WTC11 (cell line): ENCODE data around the gene OR3A1.

Experiments
- CTCF ChIP-seq: fragments of 200-600 bp; IDR thresholded peaks from 2 replicates; pipeline ENCODE4 v1.8.0; 2022; ENCODE audit warnings: antibody characterized with exemption
- E2F1 ChIP-seq: sonication (generic); formaldehyde crosslinking; IDR thresholded peaks from 2 replicates; pipeline ENCODE4 v1.8.0; 2022; ENCODE audit warnings: mild to moderate bottlenecking, missing genetic modification reagents
- E2F4 ChIP-seq: sonication (generic); formaldehyde crosslinking; IDR thresholded peaks from 2 replicates; pipeline ENCODE4 v1.8.1; 2022; ENCODE audit warnings: low read depth, mild to moderate bottlenecking, moderate library complexity, missing genetic modification reagents, borderline replicate concordance
- ELF4 ChIP-seq: sonication (generic); formaldehyde crosslinking; IDR thresholded peaks from 2 replicates; pipeline ENCODE4 v1.8.1; 2022; ENCODE audit warnings: low read depth, mild to moderate bottlenecking, moderate library complexity, missing genetic modification reagents
- ETV6 ChIP-seq: sonication (generic); formaldehyde crosslinking; IDR thresholded peaks from 2 replicates; pipeline ENCODE4 v1.8.1; 2022; ENCODE audit warnings: mild to moderate bottlenecking, missing genetic modification reagents
- FOXJ3 ChIP-seq: sonication (generic); formaldehyde crosslinking; IDR thresholded peaks from 2 replicates; pipeline ENCODE4 v1.9.0; 2021; ENCODE audit warnings: missing genetic modification reagents, mild to moderate bottlenecking, borderline replicate concordance
- MXD4 ChIP-seq: fragments of 250-450 bp; sonication (Bioruptor Pico); IDR thresholded peaks from 2 replicates; pipeline ENCODE4 v1.8.0; 2021; ENCODE audit warnings: mild to moderate bottlenecking, moderate library complexity, borderline replicate concordance
- NFE2L1 ChIP-seq: sonication (generic); formaldehyde crosslinking; IDR thresholded peaks from 2 replicates; pipeline ENCODE4 v1.8.1; 2023; ENCODE audit warnings: missing genetic modification reagents
- NR2C2 ChIP-seq: sonication (generic); formaldehyde crosslinking; IDR thresholded peaks from 2 replicates; pipeline ENCODE4 v1.8.0; 2022; ENCODE audit warnings: mild to moderate bottlenecking, missing genetic modification reagents
- SP1 ChIP-seq: sonication (generic); formaldehyde crosslinking; conservative IDR thresholded peaks from 2 replicates; pipeline ENCODE4 v1.8.1; 2022; ENCODE audit warnings: missing genetic modification reagents
- TCF7 ChIP-seq: sonication (generic); formaldehyde crosslinking; IDR thresholded peaks from 2 replicates; pipeline ENCODE4 v1.8.0; 2022; ENCODE audit warnings: mild to moderate bottlenecking, low read depth, missing genetic modification reagents, moderate library complexity
- ZNF121 ChIP-seq: sonication (generic); formaldehyde crosslinking; IDR thresholded peaks from 2 replicates; pipeline ENCODE4 v1.8.0; 2023; ENCODE audit warnings: missing genetic modification reagents
- ZNF317 ChIP-seq: sonication (generic); formaldehyde crosslinking; IDR thresholded peaks from 2 replicates; pipeline ENCODE4 v1.8.1; 2023; ENCODE audit warnings: low read depth, mild to moderate bottlenecking, moderate library complexity, missing genetic modification reagents, borderline replicate concordance

- TF ChIP-seq CTCF = no peak
- no peak for TF ChIP-seq ELF4 (CRISPR knock-in tag)
- no peak for TF ChIP-seq TCF7 (CRISPR knock-in tag)
- TF ChIP-seq MXD4 (CRISPR knock-in tag) = no peak
- TF ChIP-seq E2F4 = no peak
- no peak for TF ChIP-seq NFE2L1
- TF ChIP-seq E2F1 (CRISPR knock-in tag) = no peak
- TF ChIP-seq FOXJ3 (CRISPR knock-in tag) = no peak
- TF ChIP-seq ZNF121 (CRISPR knock-in tag) = no peak
- TF ChIP-seq ZNF317 = no peak
- TF ChIP-seq NR2C2 = no peak
- no peak for TF ChIP-seq ETV6
- no peak for TF ChIP-seq SP1
Observed at GRCh38 chr17:3295632-3296031, 2.5 kb downstream of the OR3A1 start.
